Measurements from ENCODE around the gene NTSR2. TPM values are rescaled to one million over a fixed set of nuclear protein-coding genes. Genes with fewer than 3 reads are reported as not detected.

NTSR2 gene
- total RNA-seq, 1 experiment from 2014 or later = not detected

DNA sequence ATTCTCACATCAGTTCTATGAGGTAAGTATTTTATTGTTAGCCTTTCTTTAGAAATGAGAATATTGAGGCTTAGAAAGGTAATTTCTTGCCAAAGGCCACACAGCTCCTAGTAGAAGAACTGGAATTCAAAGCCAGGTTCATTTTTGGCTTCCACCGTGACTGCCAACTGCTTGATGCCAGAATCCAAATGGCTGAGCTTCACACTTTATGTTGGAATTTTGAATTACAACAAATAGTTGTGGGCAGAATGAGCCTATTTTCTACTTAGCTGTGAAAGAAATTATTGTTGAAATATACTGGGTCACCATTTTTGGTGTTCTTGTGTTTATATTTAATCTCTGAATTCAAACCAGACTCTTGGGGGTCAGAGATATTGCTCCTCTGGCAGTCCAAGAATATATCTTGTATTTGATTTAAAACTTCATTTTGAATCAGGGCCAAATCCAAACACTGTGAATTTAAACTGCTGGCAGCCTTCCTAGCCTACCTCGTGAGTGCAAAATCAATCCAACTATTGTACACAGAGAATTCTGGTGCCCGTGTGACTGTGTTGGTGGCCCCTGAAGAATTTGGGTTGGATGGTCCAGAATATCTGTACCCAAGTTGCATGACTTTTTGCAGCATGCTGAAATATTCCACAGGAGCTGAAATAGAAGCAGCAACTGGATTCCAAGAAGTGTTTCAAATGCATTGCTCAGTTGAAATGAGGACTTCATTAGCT lies 40.8 kb upstream of the NTSR2 start:
- no peak overlapping the region for H3K4me3 Mint-ChIP-seq
- POLR2A ChIA-PET = no interaction called here
- no peak overlapping the region for H3K27ac Mint-ChIP-seq
- peaks cover 6% of the 10 kb centered on the region for H3K9me3 Mint-ChIP-seq
- no peaks in the 10 kb centered on the region for H3K27me3 Mint-ChIP-seq (ENCODE audit: low read depth)
- no peaks in the 10 kb centered on the region for H3K4me1 Mint-ChIP-seq
- no peaks in the 10 kb centered on the region; the same call in 1 of the 2 replicates for H3K36me3 Mint-ChIP-seq
- TF ChIP-seq ZNF317 (CRISPR knock-in tag; IDR thresholded peaks at IDR 0.05; ENCODE audit: borderline replicate concordance, low read depth) (no peak), PRRX2 (CRISPR knock-in tag; IDR thresholded peaks at IDR 0.05) (no peak), ZNF396 (CRISPR knock-in tag; IDR thresholded peaks at IDR 0.05; ENCODE audit: borderline replicate concordance) (no peak), EMX1 (CRISPR knock-in tag; IDR thresholded peaks at IDR 0.05) (no peak), SOX15 (CRISPR knock-in tag; IDR thresholded peaks at IDR 0.05) (no peak), TEAD4 (CRISPR knock-in tag; IDR thresholded peaks at IDR 0.05) (no peak), ZNF263 (CRISPR knock-in tag; IDR thresholded peaks at IDR 0.05; ENCODE audit: low read depth) (no peak), RORB (CRISPR knock-in tag; IDR thresholded peaks at IDR 0.05) (no peak), IRF2 (CRISPR knock-in tag; IDR thresholded peaks at IDR 0.05; ENCODE audit: borderline replicate concordance, low read depth) (no peak)
- TF ChIP-seq, protein P1, sequence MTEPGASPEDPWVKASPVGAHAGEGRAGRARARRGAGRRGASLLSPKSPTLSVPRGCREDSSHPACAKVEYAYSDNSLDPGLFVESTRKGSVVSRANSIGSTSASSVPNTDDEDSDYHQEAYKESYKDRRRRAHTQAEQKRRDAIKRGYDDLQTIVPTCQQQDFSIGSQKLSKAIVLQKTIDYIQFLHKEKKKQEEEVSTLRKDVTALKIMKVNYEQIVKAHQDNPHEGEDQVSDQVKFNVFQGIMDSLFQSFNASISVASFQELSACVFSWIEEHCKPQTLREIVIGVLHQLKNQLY (CRISPR knock-in tag; IDR thresholded peaks at IDR 0.05) = no peak
- TF ChIP-seq, protein P2, sequence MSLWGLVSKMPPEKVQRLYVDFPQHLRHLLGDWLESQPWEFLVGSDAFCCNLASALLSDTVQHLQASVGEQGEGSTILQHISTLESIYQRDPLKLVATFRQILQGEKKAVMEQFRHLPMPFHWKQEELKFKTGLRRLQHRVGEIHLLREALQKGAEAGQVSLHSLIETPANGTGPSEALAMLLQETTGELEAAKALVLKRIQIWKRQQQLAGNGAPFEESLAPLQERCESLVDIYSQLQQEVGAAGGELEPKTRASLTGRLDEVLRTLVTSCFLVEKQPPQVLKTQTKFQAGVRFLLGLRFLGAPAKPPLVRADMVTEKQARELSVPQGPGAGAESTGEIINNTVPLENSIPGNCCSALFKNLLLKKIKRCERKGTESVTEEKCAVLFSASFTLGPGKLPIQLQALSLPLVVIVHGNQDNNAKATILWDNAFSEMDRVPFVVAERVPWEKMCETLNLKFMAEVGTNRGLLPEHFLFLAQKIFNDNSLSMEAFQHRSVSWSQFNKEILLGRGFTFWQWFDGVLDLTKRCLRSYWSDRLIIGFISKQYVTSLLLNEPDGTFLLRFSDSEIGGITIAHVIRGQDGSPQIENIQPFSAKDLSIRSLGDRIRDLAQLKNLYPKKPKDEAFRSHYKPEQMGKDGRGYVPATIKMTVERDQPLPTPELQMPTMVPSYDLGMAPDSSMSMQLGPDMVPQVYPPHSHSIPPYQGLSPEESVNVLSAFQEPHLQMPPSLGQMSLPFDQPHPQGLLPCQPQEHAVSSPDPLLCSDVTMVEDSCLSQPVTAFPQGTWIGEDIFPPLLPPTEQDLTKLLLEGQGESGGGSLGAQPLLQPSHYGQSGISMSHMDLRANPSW (CRISPR knock-in tag; conservative IDR thresholded peaks at IDR 0.05; ENCODE audit: low read depth) = no peak
- TF ChIP-seq, protein P3, sequence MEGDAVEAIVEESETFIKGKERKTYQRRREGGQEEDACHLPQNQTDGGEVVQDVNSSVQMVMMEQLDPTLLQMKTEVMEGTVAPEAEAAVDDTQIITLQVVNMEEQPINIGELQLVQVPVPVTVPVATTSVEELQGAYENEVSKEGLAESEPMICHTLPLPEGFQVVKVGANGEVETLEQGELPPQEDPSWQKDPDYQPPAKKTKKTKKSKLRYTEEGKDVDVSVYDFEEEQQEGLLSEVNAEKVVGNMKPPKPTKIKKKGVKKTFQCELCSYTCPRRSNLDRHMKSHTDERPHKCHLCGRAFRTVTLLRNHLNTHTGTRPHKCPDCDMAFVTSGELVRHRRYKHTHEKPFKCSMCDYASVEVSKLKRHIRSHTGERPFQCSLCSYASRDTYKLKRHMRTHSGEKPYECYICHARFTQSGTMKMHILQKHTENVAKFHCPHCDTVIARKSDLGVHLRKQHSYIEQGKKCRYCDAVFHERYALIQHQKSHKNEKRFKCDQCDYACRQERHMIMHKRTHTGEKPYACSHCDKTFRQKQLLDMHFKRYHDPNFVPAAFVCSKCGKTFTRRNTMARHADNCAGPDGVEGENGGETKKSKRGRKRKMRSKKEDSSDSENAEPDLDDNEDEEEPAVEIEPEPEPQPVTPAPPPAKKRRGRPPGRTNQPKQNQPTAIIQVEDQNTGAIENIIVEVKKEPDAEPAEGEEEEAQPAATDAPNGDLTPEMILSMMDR (IDR thresholded peaks at IDR 0.05) = no peak
- TF ChIP-seq, protein P4, sequence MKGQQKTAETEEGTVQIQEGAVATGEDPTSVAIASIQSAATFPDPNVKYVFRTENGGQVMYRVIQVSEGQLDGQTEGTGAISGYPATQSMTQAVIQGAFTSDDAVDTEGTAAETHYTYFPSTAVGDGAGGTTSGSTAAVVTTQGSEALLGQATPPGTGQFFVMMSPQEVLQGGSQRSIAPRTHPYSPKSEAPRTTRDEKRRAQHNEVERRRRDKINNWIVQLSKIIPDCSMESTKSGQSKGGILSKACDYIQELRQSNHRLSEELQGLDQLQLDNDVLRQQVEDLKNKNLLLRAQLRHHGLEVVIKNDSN (CRISPR knock-in tag; IDR thresholded peaks at IDR 0.05) = no peak
- TF ChIP-seq, protein P5, sequence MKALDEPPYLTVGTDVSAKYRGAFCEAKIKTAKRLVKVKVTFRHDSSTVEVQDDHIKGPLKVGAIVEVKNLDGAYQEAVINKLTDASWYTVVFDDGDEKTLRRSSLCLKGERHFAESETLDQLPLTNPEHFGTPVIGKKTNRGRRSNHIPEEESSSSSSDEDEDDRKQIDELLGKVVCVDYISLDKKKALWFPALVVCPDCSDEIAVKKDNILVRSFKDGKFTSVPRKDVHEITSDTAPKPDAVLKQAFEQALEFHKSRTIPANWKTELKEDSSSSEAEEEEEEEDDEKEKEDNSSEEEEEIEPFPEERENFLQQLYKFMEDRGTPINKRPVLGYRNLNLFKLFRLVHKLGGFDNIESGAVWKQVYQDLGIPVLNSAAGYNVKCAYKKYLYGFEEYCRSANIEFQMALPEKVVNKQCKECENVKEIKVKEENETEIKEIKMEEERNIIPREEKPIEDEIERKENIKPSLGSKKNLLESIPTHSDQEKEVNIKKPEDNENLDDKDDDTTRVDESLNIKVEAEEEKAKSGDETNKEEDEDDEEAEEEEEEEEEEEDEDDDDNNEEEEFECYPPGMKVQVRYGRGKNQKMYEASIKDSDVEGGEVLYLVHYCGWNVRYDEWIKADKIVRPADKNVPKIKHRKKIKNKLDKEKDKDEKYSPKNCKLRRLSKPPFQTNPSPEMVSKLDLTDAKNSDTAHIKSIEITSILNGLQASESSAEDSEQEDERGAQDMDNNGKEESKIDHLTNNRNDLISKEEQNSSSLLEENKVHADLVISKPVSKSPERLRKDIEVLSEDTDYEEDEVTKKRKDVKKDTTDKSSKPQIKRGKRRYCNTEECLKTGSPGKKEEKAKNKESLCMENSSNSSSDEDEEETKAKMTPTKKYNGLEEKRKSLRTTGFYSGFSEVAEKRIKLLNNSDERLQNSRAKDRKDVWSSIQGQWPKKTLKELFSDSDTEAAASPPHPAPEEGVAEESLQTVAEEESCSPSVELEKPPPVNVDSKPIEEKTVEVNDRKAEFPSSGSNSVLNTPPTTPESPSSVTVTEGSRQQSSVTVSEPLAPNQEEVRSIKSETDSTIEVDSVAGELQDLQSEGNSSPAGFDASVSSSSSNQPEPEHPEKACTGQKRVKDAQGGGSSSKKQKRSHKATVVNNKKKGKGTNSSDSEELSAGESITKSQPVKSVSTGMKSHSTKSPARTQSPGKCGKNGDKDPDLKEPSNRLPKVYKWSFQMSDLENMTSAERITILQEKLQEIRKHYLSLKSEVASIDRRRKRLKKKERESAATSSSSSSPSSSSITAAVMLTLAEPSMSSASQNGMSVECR (CRISPR knock-in tag; IDR thresholded peaks at IDR 0.05; ENCODE audit: borderline replicate concordance) = no peak
- CTCF ChIA-PET = interaction anchor here (0.9 kb wide), 1 partner anchor 18 kb away, joined by 3 read pairs; no protein-coding TSS in a partner anchor
- DNase-seq (ENCODE audit: low spot score) = no peak
- no peak for ATAC-seq

DNA sequence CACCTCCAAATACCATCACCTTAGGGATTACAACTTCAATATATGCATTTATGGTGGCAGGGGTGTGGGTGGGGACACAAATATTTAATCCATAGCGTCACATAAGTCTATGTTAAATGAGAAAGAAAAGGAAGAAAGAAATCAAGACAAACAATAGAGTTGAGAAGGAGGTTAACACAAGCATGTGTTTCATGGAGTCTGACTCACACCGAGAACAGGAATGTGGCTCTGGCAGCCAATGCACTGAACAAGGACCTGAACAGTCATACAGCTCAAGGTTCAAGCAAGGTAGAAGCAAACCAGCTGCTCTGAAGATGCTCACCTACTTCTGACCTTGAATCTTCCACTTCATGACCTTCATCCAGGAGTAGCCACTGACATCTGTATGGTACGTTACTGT lies 40.2 kb upstream of the NTSR2 start:
- CTCF ChIA-PET = interaction anchor here (0.9 kb wide), 1 partner anchor 18 kb away, joined by 3 read pairs; no protein-coding TSS in a partner anchor
- peaks cover 3% of the 10 kb centered on the region for H3K36me3 Mint-ChIP-seq
- ATAC-seq (no peak), DNase-seq (ENCODE audit: low spot score) (no peak)
- H3K4me1 Mint-ChIP-seq = no peaks in the 10 kb centered on the region
- TF ChIP-seq, protein P6, sequence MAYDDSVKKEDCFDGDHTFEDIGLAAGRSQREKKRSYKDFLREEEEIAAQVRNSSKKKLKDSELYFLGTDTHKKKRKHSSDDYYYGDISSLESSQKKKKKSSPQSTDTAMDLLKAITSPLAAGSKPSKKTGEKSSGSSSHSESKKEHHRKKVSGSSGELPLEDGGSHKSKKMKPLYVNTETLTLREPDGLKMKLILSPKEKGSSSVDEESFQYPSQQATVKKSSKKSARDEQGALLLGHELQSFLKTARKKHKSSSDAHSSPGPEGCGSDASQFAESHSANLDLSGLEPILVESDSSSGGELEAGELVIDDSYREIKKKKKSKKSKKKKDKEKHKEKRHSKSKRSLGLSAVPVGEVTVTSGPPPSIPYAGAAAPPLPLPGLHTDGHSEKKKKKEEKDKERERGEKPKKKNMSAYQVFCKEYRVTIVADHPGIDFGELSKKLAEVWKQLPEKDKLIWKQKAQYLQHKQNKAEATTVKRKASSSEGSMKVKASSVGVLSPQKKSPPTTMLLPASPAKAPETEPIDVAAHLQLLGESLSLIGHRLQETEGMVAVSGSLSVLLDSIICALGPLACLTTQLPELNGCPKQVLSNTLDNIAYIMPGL (CRISPR knock-in tag; IDR thresholded peaks at IDR 0.05) = no peak
- TF ChIP-seq, protein P7, sequence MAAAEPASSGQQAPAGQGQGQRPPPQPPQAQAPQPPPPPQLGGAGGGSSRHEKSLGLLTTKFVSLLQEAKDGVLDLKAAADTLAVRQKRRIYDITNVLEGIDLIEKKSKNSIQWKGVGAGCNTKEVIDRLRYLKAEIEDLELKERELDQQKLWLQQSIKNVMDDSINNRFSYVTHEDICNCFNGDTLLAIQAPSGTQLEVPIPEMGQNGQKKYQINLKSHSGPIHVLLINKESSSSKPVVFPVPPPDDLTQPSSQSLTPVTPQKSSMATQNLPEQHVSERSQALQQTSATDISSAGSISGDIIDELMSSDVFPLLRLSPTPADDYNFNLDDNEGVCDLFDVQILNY (CRISPR knock-in tag; IDR thresholded peaks at IDR 0.05) = no peak
- TF ChIP-seq, protein P8, sequence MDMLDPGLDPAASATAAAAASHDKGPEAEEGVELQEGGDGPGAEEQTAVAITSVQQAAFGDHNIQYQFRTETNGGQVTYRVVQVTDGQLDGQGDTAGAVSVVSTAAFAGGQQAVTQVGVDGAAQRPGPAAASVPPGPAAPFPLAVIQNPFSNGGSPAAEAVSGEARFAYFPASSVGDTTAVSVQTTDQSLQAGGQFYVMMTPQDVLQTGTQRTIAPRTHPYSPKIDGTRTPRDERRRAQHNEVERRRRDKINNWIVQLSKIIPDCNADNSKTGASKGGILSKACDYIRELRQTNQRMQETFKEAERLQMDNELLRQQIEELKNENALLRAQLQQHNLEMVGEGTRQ (CRISPR knock-in tag; IDR thresholded peaks at IDR 0.05) = no peak
- TF ChIP-seq ZNF317 (CRISPR knock-in tag; IDR thresholded peaks at IDR 0.05; ENCODE audit: borderline replicate concordance, low read depth) (no peak), NR3C1 (CRISPR knock-in tag; conservative IDR thresholded peaks at IDR 0.05; ENCODE audit: low read depth) (no peak)
- no peaks in the 10 kb centered on the region for H3K27me3 Mint-ChIP-seq (ENCODE audit: low read depth)
- H3K4me3 Mint-ChIP-seq = no peak overlapping the region
- POLR2A ChIA-PET = no interaction called here
- H3K9me3 Mint-ChIP-seq = peaks cover 12% of the 10 kb centered on the region
- H3K27ac Mint-ChIP-seq = no peak overlapping the region

Data from WTC11 (cell line).